Activated CD8-positive, alpha-beta memory T cell treated with anti-CD3 and anti-CD28 coated beads, Interleukin-2, amount 10 ng/mL, durations not matched to agents 7 days and 5 days (primary cell): ENCODE measurements around the gene NELFA. TPM values are rescaled to one million over a fixed set of nuclear protein-coding genes. Genes with fewer than 3 reads are reported as not detected.
"Not testable (repeated sequence)": the region's sequence is repeated elsewhere in the genome, so short reads cannot be mapped to it uniquely, and the experiment has no call there.

Source experiments
- ATAC-seq: fragments of 150-1000 bp; cut with Tn5 transposase; one replicate; pipeline ENCODE4 v1.10.0; 2021; ENCODE audit warnings: moderate library complexity
- CTCF ChIA-PET: fragments of 350-600 bp; sonication (Branson Sonifier 250); formaldehyde crosslinking; loops from one replicate; lab custom pipeline; 2021; ENCODE audit warnings: antibody characterized with exemption; lab: Charles Lee
- DNase-seq: peaks from one replicate; pipeline ENCODE4 v3.0.0-alpha.2; 2020
- H3K27ac Mint-ChIP-seq: one replicate; pipeline ENCODE4 v1.8.0; 2021; ENCODE audit warnings: mild to moderate bottlenecking, mixed read lengths
- H3K27me3 Mint-ChIP-seq: one replicate; pipeline ENCODE4 v1.8.0; 2021; ENCODE audit warnings: mixed read lengths
- H3K36me3 Mint-ChIP-seq: one replicate; pipeline ENCODE4 v1.8.0; 2021; ENCODE audit warnings: mild to moderate bottlenecking, mixed read lengths
- H3K4me1 Mint-ChIP-seq: one replicate; pipeline ENCODE4 v1.8.0; 2021; ENCODE audit warnings: mixed read lengths
- H3K4me3 Mint-ChIP-seq: one replicate; pipeline ENCODE4 v1.8.0; 2021; ENCODE audit warnings: mild to moderate bottlenecking, moderate library complexity, mixed read lengths
- H3K9me3 Mint-ChIP-seq: one replicate; pipeline ENCODE4 v1.8.0; 2022; ENCODE audit warnings: low read depth, mixed read lengths
- total RNA-seq, 2 experiments: library from RNA; stranded (reverse); gene quantifications; one replicate each; pipeline ENCODE4 v1.2.3, GENCODE V29; 2021

The NELFA gene
- total RNA-seq, 2 experiments from 2014 or later = 40.1 to 42.6 TPM

GRCh38 chr4:1997712-1998111 lies 11.1 kb downstream of the NELFA start:
- DNase-seq = no peak
- CTCF ChIA-PET = no interaction called here

GRCh38 chr4:1996866-1997611 lies 11.7 kb downstream of the NELFA start:
- peaks cover 65% of the 10 kb centered on the region for H3K36me3 Mint-ChIP-seq
- CTCF ChIA-PET = interaction anchor here (0.6 to 1.4 kb wide), 2 partner anchors 11 to 76 kb away, joined by 3 read pairs; no protein-coding TSS in a partner anchor
- no peaks in the 10 kb centered on the region for H3K27me3 Mint-ChIP-seq

More at GRCh38 chr4:1997712-1998111, 11.1 kb downstream of the NELFA start:
- ATAC-seq = no peak
- Mint-ChIP-seq H3K27ac (no peak overlapping the region), H3K4me1 (peaks cover 2% of the 10 kb centered on the region), H3K4me3 (no peak overlapping the region), H3K9me3 (peaks cover 31% of the 10 kb centered on the region), H3K27me3 (no peaks in the 10 kb centered on the region), H3K36me3 (peaks cover 72% of the 10 kb centered on the region)

GRCh38 chr4:1994938-1995337 lies 13.8 kb downstream of the NELFA start:
- no peak for DNase-seq
- ATAC-seq = no peak
- CTCF ChIA-PET = no interaction called here
- Mint-ChIP-seq H3K4me1 (no peaks in the 10 kb centered on the region), H3K36me3 (peaks cover 56% of the 10 kb centered on the region), H3K27ac (no peak overlapping the region), H3K9me3 (peaks cover 26% of the 10 kb centered on the region), H3K4me3 (no peak overlapping the region), H3K27me3 (no peaks in the 10 kb centered on the region)

More at GRCh38 chr4:1996866-1997611, 11.7 kb downstream of the NELFA start:
- Mint-ChIP-seq H3K4me1 (no peaks in the 10 kb centered on the region), H3K9me3 (peaks cover 31% of the 10 kb centered on the region), H3K27ac (no peak overlapping the region), H3K4me3 (no peak overlapping the region)
- ATAC-seq (no peak), DNase-seq (no peak)

- CTCF ChIA-PET, H3K4me1 Mint-ChIP-seq, H3K27ac Mint-ChIP-seq, H3K4me3 Mint-ChIP-seq, ATAC-seq, DNase-seq, H3K27me3 Mint-ChIP-seq: not testable (repeated sequence)
- Mint-ChIP-seq H3K9me3 (peaks cover 18% of the 10 kb centered on the region), H3K36me3 (peaks cover 46% of the 10 kb centered on the region)
Observed at GRCh38 chr4:1993718-1994516, 14.9 kb downstream of the NELFA start.

GRCh38 chr4:1993169-1993516 lies 15.6 kb downstream of the NELFA start:
- Mint-ChIP-seq H3K9me3 (peaks cover 13% of the 10 kb centered on the region), H3K36me3 (peaks cover 39% of the 10 kb centered on the region), H3K4me3 (no peak overlapping the region), H3K4me1 (no peaks in the 10 kb centered on the region), H3K27me3 (no peaks in the 10 kb centered on the region), H3K27ac (no peak overlapping the region)
- no peak for ATAC-seq
- CTCF ChIA-PET = no interaction called here
- no peak for DNase-seq

- H3K9me3 Mint-ChIP-seq = peaks cover 8% of the 10 kb centered on the region
- ATAC-seq (no peak), DNase-seq (peak; percentile 28)
- H3K27me3 Mint-ChIP-seq = no peaks in the 10 kb centered on the region
- H3K4me1 Mint-ChIP-seq = no peaks in the 10 kb centered on the region
- peaks cover 34% of the 10 kb centered on the region for H3K36me3 Mint-ChIP-seq
- H3K4me3 Mint-ChIP-seq = no peak overlapping the region
- CTCF ChIA-PET = no interaction called here
- H3K27ac Mint-ChIP-seq = no peak overlapping the region
Observed at GRCh38 chr4:1992468-1993168, 16.2 kb downstream of the NELFA start.

GRCh38 chr4:1991596-1992434 lies 17.0 kb downstream of the NELFA start:
- CTCF ChIA-PET = no interaction called here
- Mint-ChIP-seq H3K36me3 (peaks cover 26% of the 10 kb centered on the region), H3K27me3 (no peaks in the 10 kb centered on the region), H3K4me3 (no peak overlapping the region), H3K27ac (no peak overlapping the region), H3K4me1 (no peaks in the 10 kb centered on the region), H3K9me3 (peaks cover 3% of the 10 kb centered on the region)
- peak; percentile 36 for DNase-seq
- no peak for ATAC-seq

- ATAC-seq (no peak), DNase-seq (peak; percentile 30)
- H3K27me3 Mint-ChIP-seq = no peaks in the 10 kb centered on the region
- H3K4me1 Mint-ChIP-seq = no peaks in the 10 kb centered on the region
- H3K4me3 Mint-ChIP-seq = no peak overlapping the region
- H3K36me3 Mint-ChIP-seq = peaks cover 20% of the 10 kb centered on the region
- H3K9me3 Mint-ChIP-seq = peaks cover under 1% of the 10 kb centered on the region
- CTCF ChIA-PET = no interaction called here
- H3K27ac Mint-ChIP-seq = no peak overlapping the region
Observed at GRCh38 chr4:1991087-1991486, 17.7 kb downstream of the NELFA start.

GRCh38 chr4:1990676-1991075 lies 18.1 kb downstream of the NELFA start:
- no peak overlapping the region for H3K4me3 Mint-ChIP-seq
- ATAC-seq (no peak), DNase-seq (no peak)
- H3K36me3 Mint-ChIP-seq = peaks cover 16% of the 10 kb centered on the region
- CTCF ChIA-PET = no interaction called here
- no peak overlapping the region for H3K27ac Mint-ChIP-seq
- no peaks in the 10 kb centered on the region for H3K9me3 Mint-ChIP-seq
- H3K27me3 Mint-ChIP-seq = no peaks in the 10 kb centered on the region
- no peaks in the 10 kb centered on the region for H3K4me1 Mint-ChIP-seq

- no peaks in the 10 kb centered on the region for H3K27me3 Mint-ChIP-seq
- no peaks in the 10 kb centered on the region for H3K9me3 Mint-ChIP-seq
Observed at GRCh38 chr4:1990348-1990645, 18.5 kb downstream of the NELFA start.

GRCh38 chr4:1989533-1990347 lies 19.0 kb downstream of the NELFA start:
- Mint-ChIP-seq H3K4me1 (no peaks in the 10 kb centered on the region), H3K4me3 (no peak overlapping the region), H3K27me3 (no peaks in the 10 kb centered on the region), H3K9me3 (no peaks in the 10 kb centered on the region), H3K27ac (no peak overlapping the region), H3K36me3 (peaks cover 11% of the 10 kb centered on the region)
- DNase-seq (no peak), ATAC-seq (no peak)
- CTCF ChIA-PET = no interaction called here

More at GRCh38 chr4:1990348-1990645, 18.5 kb downstream of the NELFA start:
- no peak overlapping the region for H3K4me3 Mint-ChIP-seq
- CTCF ChIA-PET = no interaction called here
- H3K36me3 Mint-ChIP-seq = peaks cover 15% of the 10 kb centered on the region
- H3K4me1 Mint-ChIP-seq = no peaks in the 10 kb centered on the region
- no peak for DNase-seq
- no peak for ATAC-seq
- H3K27ac Mint-ChIP-seq = no peak overlapping the region

- ATAC-seq = no peak
- H3K4me3 Mint-ChIP-seq = no peak overlapping the region
- H3K4me1 Mint-ChIP-seq = no peaks in the 10 kb centered on the region
- H3K27ac Mint-ChIP-seq = no peak overlapping the region
- no peaks in the 10 kb centered on the region for H3K9me3 Mint-ChIP-seq
- peaks cover 8% of the 10 kb centered on the region for H3K36me3 Mint-ChIP-seq
- H3K27me3 Mint-ChIP-seq = no peaks in the 10 kb centered on the region
- CTCF ChIA-PET = no interaction called here
- no peak for DNase-seq
Observed at GRCh38 chr4:1988327-1988724, 20.4 kb downstream of the NELFA start.
